HG03280 (cell line): ENCODE data around the gene GATB.
"Not testable (repeated sequence)": the region's sequence is repeated elsewhere in the genome, so short reads cannot be mapped to it uniquely, and the experiment has no call there.

Experiments
- ATAC-seq: cut with Tn5 transposase; IDR thresholded peaks from one replicate; pipeline ENCODE4 v1.9.1; 2021; ENCODE audit warnings: mild to moderate bottlenecking, moderate library complexity; ENCODE audit not compliant: unreplicated experiment

Gene GATB

GRCh38 chr4:151785484-151786157 is 24.8 kb upstream of the GATB start:
- ATAC-seq, result no peak

GRCh38 chr4:151784706-151785105 is 23.9 kb upstream of the GATB start:
- ATAC-seq, result no peak

GRCh38 chr4:151783867-151784266 is 23.1 kb upstream of the GATB start:
- no peak for ATAC-seq

GRCh38 chr4:151782296-151782695 is 21.5 kb upstream of the GATB start:
- ATAC-seq, result no peak

- no peak for ATAC-seq
Observed at GRCh38 chr4:151781026-151781425, 20.2 kb upstream of the GATB start.

GRCh38 chr4:151777471-151777870 is 16.7 kb upstream of the GATB start:
- ATAC-seq, result no peak

- ATAC-seq, result no peak
Observed at GRCh38 chr4:151774324-151774723, 13.5 kb upstream of the GATB start.

- no peak for ATAC-seq
Observed at GRCh38 chr4:151772274-151772673, 11.5 kb upstream of the GATB start.

- ATAC-seq, result no peak
Observed at GRCh38 chr4:151771664-151772063, 10.9 kb upstream of the GATB start.

GRCh38 chr4:151770154-151770553 is 9.3 kb upstream of the GATB start:
- ATAC-seq, result no peak

GRCh38 chr4:151768835-151769234 is 8.0 kb upstream of the GATB start:
- no peak for ATAC-seq

GRCh38 chr4:151766691-151767090 is 5.9 kb upstream of the GATB start:
- no peak for ATAC-seq

- ATAC-seq, result no peak
Observed at GRCh38 chr4:151760002-151760401, 805 bp downstream of the GATB start.

GRCh38 chr4:151753056-151753455 is 7.8 kb downstream of the GATB start:
- no peak for ATAC-seq

- ATAC-seq, result no peak
Observed at GRCh38 chr4:151750156-151750555, 10.7 kb downstream of the GATB start.

GRCh38 chr4:151745481-151746231 is 15.2 kb downstream of the GATB start:
- ATAC-seq, result no peak

- no peak for ATAC-seq
Observed at GRCh38 chr4:151744614-151745013, 16.2 kb downstream of the GATB start.

- no peak for ATAC-seq
Observed at GRCh38 chr4:151743894-151744293, 16.9 kb downstream of the GATB start.

- ATAC-seq, result no peak
Observed at GRCh38 chr4:151743128-151743854, 17.5 kb downstream of the GATB start.

GRCh38 chr4:151738720-151739517 is 21.9 kb downstream of the GATB start:
- ATAC-seq, result no peak

GRCh38 chr4:151736852-151737251 is 24.0 kb downstream of the GATB start:
- not testable (repeated sequence) for ATAC-seq
